HTR-8/SVneo (cell line): ENCODE data around the gene AIG1.

Experiments used
- DNase-seq: peaks from one replicate; pipeline ENCODE4 v3.0.0; 2011; ENCODE audit warnings: low spot score, mixed read lengths; ENCODE audit not compliant: insufficient read length
- FAIRE-seq: peaks from 2 replicates; lab custom pipeline; 2011; peaks lifted over from hg19 to GRCh38; lab: Jason Lieb, UNC

AIG1 gene

DNA sequence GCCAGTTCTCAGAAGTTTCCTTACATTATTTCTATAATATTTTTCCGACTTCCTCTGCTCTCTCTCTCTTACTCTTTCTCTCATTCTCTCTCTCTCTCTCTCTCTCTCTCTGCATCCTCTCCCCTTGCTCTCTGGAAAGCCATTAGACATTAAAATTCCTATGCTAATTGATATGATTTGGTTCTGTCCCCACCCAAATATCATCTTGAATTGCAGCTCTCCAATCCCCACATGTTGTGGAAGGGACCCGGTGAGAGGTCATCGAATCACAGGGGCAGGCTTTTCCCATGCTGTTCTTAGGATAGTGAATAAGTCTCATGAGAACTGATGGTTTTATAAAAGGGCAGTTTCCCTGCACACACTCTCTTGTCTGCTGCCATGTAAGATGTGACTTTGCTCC is 315.7 kb downstream of the AIG1 start:
- no peak for FAIRE-seq

DNA sequence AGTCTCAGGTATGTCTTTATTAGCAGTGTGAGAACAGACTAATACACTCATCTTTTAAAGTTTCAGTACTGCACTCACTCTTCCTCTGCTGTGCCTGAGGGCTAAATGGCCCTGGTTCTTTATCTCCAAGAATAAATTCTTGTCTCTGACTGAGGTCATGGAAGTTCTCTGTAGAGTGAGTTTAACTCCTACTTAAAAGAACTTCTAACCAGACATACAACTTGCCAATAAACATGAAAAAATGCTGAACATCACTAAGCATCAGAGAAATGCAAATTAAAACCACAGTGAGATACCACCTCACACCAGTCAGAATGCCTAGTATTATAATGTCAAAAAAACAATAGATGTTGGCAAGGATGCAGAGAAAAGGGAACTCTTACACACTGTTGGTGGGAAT is 316.2 kb downstream of the AIG1 start:
- no peak for DNase-seq
- no peak for FAIRE-seq

More for the DNA sequence above, 315.7 kb downstream of the AIG1 start:
- DNase-seq = no peak

GRCh38 chr6:143385636-143386035 is 324.9 kb downstream of the AIG1 start:
- DNase-seq (no peak), FAIRE-seq (no peak)

GRCh38 chr6:143390278-143390677 is 329.6 kb downstream of the AIG1 start:
- FAIRE-seq (no peak), DNase-seq (no peak)
